ENCODE measurements around the gene COG5. TPM values are rescaled to one million over a fixed set of nuclear protein-coding genes. Genes with fewer than 3 reads are reported as not detected.

The COG5 gene
- polyA plus RNA-seq, 3 donors: 8.8 to 11.1 (median 9.8) TPM

DNA sequence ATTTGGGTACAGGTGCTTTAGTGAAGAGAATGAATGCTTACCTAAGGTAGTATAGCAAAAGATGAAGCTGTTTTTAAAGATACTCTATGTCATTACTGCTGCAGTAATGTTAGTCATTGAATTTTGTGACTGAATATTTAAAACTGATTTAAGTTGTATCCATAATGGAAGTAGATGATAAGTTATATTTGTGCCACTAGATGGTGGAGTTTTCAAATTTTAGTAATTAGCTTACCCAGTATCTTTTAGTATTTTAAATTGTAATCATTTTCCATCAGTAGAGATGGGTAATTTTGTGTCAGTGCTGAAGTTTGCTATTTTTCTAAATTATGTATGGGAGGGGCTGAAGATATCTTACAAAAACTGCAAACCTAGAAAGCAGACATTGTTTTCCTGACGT, 369.7 kb downstream of the COG5 start:
- no peak overlapping the region for H3K27ac ChIP-seq (ENCODE audit: low read depth, low read length)
- WGBS, 3 donors: 36 to 84% (median 57%) methylated on average over 1 of the region's 1 CpG

DNA sequence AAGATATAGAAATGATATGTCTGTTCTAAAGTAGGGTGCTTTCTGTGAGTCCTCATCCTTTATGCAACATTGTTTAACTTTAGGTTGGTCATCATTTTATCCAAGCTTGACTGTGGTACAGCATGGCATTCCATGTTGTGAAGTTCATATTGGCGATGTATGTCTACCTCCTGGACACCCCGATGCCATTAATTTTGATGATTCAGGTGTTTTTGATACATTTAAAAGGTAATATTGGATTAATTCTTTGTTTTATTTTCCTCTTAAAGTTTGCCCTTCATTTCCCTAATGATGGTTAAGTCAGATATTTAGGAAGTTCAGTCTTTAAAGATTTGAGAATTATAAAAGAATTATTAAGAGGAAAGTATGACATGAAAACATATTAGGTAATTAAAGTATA, 373.6 kb downstream of the COG5 start:
- WGBS, 3 donors: 96 to 99% (median 98%) methylated on average over 2 of the region's 2 CpGs
- H3K27ac ChIP-seq (ENCODE audit: low read depth, low read length): no peak overlapping the region

DNA sequence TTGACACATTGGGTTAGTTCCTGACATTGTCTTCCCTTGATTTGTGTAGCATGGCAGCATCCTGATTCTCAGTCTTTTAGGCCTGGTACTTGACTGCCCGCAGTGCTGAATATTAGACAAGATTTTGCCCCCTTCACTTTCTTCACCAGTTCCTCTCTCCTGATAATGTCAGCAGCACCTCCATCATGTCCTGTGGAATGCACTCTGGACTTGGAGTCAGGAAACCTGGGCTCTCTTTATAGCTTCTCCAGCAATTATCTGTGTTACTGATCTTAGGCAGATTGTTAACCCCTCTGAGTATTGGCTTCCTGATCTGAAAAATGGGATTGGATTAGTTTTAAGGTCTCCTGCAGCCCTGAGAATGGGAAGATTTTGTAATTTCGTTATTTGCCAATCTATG, 375.9 kb downstream of the COG5 start:
- no peak overlapping the region for H3K27ac ChIP-seq (ENCODE audit: low read depth, low read length)
- 64 to 83% (median 81%) methylated on average over 2 of the region's 2 CpGs for WGBS, 3 donors

GRCh38 chr7:107186240-107186639, 377.5 kb downstream of the COG5 start:
- H3K27ac ChIP-seq (ENCODE audit: low read depth, low read length): no peak overlapping the region
- 84 to 95% (median 92%) methylated on average over 4 of the region's 4 CpGs for WGBS, 3 donors

DNA sequence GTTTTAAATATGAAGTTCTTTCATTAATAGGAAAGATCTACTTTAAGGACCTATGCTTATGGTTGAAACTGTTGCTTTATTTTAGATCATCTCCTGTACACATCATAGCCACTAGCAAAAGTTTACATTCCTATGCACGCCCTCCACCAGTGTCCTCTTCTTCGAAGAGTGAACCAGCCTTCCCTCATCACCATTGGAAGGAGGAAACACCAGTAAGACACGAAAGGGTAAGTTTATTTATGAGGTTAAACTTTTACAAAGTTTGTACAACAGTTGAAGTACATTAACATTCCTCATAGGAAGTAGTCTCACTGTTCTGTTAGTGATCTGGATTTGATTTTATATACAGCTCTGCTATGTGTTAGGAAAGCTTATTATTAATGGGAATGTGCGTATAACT, 378.0 kb downstream of the COG5 start:
- H3K27ac ChIP-seq (ENCODE audit: low read depth, low read length): no peak overlapping the region
- WGBS, 3 donors: 62 to 82% (median 80%) methylated on average over 4 of the region's 4 CpGs

DNA sequence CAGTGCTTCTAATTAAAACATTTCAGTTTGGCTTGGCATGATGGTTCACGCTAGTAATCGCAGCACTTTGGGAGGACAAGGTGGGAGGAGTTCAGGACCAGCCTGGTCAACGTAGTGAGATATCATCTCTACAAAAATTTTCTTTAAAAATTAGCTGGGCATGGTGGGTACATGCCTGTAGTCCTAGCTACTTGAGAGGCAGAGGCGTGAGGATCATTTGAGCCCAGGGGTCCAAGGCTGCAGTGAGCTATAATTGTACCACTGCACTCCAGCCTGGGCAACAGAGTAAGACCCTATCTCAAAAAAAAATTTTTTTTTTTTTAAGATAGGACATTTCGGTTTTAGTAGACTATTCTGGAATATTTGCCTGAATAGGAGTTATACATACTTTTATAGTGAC, 382.5 kb downstream of the COG5 start:
- WGBS, 3 donors: 90 to 96% (median 92%) methylated on average over 5 of the region's 5 CpGs
- H3K27ac ChIP-seq (ENCODE audit: low read depth, low read length): no peak overlapping the region

DNA sequence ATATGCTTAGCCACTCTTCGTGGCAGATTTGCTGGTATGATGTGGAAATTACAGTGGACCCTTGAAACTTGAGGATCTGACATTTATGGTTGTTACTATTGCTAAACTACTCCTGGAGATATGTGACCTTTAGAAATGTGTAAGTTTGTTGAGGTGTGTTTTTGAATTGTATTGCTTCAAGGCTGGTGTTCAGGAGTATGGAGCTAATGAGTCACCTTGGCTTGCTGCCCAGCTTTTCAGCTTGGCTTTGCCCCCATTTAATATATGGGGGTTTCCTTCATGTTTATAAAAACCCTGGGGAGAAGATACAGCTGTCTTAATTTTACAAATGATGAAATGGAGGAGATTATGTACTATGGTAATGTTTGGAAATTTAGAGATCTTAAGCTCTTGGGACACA, 383.3 kb downstream of the COG5 start:
- no peak overlapping the region for H3K27ac ChIP-seq (ENCODE audit: low read depth, low read length)
- 27 to 65% (median 29%) methylated on average over 1 of the region's 1 CpG for WGBS, 3 donors

- no peak overlapping the region for H3K27ac ChIP-seq (ENCODE audit: low read depth, low read length)
- WGBS, 3 donors: 85 to 92% (median 85%) methylated on average over 14 of the region's 14 CpGs
Measured at GRCh38 chr7:107179326-107180164, 384.2 kb downstream of the COG5 start.

- 40 to 69% (median 51%) methylated on average over 4 of the region's 4 CpGs for WGBS, 3 donors
- H3K27ac ChIP-seq (ENCODE audit: low read depth, low read length): no peak overlapping the region
Measured at GRCh38 chr7:107173691-107174406, 389.9 kb downstream of the COG5 start.

GRCh38 chr7:107173191-107173590, 390.5 kb downstream of the COG5 start:
- WGBS, 3 donors: 83 to 91% (median 90%) methylated on average over 2 of the region's 2 CpGs
- no peak overlapping the region for H3K27ac ChIP-seq (ENCODE audit: low read depth, low read length)

DNA sequence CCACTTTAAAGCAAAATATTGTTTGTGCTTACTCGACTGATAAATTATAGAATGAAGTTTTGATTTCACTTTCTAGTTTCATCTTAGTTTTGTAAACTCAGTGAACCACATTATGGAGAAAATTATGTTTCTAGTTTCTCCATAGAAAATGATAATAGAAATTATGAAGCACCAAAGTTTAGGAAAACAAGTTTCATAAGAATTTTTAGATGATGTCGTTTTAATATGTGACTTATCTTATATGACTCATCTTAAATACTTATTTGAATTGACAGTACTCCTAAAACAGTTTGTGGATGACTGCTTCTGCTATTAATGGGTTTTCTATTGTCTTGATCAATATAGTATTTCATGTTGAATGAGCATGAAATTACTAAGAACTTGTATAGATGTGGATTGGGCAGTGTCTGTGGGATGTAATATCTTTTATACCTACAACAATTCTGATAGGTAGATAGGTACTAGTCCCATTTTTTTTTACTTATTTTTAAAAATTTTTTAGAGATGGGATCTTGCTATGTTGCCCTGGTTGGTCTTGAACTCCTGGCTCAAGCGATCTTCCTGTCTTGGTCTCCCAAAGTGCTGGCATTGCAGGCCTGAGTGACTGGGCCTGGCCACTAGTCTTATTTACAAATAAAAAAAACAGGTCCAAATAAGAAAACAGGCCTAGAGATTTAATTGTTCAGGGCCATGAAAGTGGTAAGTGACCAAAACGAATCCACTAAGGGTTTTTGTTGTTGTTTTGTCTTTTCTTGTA, 391.3 kb downstream of the COG5 start:
- H3K27ac ChIP-seq (ENCODE audit: low read depth, low read length): no peak overlapping the region
- WGBS, 3 donors: 73 to 83% (median 78%) methylated on average over 4 of the region's 4 CpGs

GRCh38 chr7:107171496-107171895, 392.2 kb downstream of the COG5 start:
- no peak overlapping the region for H3K27ac ChIP-seq (ENCODE audit: low read depth, low read length)
- 87 to 90% (median 89%) methylated on average over 12 of the region's 12 CpGs for WGBS, 3 donors

DNA sequence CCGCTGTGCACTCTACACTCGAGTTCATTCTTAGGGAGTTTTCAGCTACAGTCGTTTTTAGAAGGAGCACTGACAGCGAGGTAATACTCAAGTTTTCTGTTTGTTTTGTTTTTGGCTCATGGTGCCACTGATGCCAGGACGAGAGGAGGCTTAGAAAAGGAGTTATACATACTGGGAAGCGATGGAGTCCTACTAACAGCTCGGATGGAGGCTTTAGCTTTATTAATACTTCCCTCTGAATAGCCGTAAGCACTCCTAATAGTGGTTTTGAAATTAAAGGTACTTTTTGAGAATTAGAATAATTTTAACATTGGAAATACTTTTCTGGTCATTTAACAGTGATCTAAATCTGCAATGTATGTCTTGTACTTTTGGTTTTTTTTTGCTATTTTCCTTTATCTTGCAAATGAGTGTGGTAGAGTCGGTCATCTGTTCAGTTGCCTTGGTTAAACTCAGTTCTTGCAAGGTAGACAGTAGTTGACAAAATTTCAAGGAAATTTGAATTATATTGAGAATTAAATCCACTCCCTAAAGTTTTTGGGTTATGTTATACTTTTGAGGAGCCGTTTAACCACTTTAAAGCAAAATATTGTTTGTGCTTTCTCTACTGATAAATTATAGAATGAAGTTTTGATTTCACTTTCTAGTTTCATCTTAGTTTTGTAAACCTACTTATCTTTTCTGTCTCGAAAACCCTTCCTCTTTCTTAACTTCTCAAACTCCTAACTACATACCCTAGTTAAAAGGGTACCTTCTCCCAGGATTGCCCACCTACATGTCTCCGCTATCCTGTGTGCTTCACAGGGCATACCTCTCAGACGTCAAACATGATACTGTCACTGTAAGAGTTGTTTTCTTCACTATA, 393.4 kb downstream of the COG5 start:
- 7 to 10% (median 10%) methylated on average over 13 of the region's 13 CpGs for WGBS, 3 donors
- H3K27ac ChIP-seq (ENCODE audit: low read depth, low read length): no peak overlapping the region

- 0 to 1% (median 1%) methylated on average over 62 to 73 of the region's 73 CpGs for WGBS, 3 donors
- peak overlapping the region; percentile 23 for H3K27ac ChIP-seq (ENCODE audit: low read depth, low read length)
Measured at GRCh38 chr7:107169120-107170050, 394.3 kb downstream of the COG5 start.

- H3K27ac ChIP-seq (ENCODE audit: low read depth, low read length): peak within 1 kb of the TSS; percentile 23
- WGBS, 3 donors: 0% methylated on average over 44 of the region's 44 CpGs
Measured at GRCh38 chr7:107168233-107169119, 395.2 kb downstream of the COG5 start, which contains the start of gene HBP1. TSS of gene HBP1 (plus strand) at chr7:107169003. CDS start at chr7:107179894, 10,891 bp downstream.
